Sigmoid colon (tissue), 7 donors: ENCODE measurements around the gene ADH4. TPM values are rescaled to one million over a fixed set of nuclear protein-coding genes. Genes with fewer than 3 reads are reported as not detected.
"Not testable (repeated sequence)": the region's sequence is repeated elsewhere in the genome, so short reads cannot be mapped to it uniquely, and the experiment has no call there.

Experiments
- DNase-seq: peaks from one replicate; pipeline ENCODE4 v3.0.0-alpha.2; 2019
- H3K27ac ChIP-seq, 4 donors: fragments of 200-600 bp; sonication (generic); one replicate each; pipeline ENCODE4 v1.5.1; 2016 to 2019; ENCODE audit warnings: mild to moderate bottlenecking in 1 of 4
- H3K27me3 ChIP-seq, 3 donors: fragments of 200-600 bp; sonication (generic); one replicate each; pipeline ENCODE4 v1.5.1; 2019; ENCODE audit warnings: mild to moderate bottlenecking in 1 of 3
- H3K36me3 ChIP-seq, 4 donors: fragments of 200-600 bp; sonication (generic); one replicate each; pipeline ENCODE4 v1.5.1; 2016 to 2019
- H3K4me1 ChIP-seq, 4 donors: fragments of 200-600 bp; sonication (generic); one replicate each; pipeline ENCODE4 v1.5.1; 2017 to 2019
- H3K4me3 ChIP-seq, 4 donors: fragments of 200-600 bp; sonication (generic); one replicate each; pipeline ENCODE4 v1.5.1; 2017 to 2019; ENCODE audit warnings: mild to moderate bottlenecking in 2 of 4, moderate library complexity in 1 of 4
- H3K9me3 ChIP-seq, 4 donors: fragments of 200-600 bp in 3 of 4; sonication (generic) in 3 of 4; one replicate each; pipeline versions ENCODE4 v1.5.1 to v1.6.1; 2013 to 2019
- CTCF ChIP-seq, 4 experiments: fragments of 450-650 bp in 3 of 4; fragments of 200-600 bp in 1 of 4; IDR thresholded peaks; one replicate each; pipeline ENCODE4 v1.5.1; 2016 to 2019; ENCODE audit warnings: antibody characterized with exemption in 4 of 4, mild to moderate bottlenecking in 3 of 4, moderate library complexity in 2 of 4
- EP300 ChIP-seq, 4 donors: sonication (generic); formaldehyde crosslinking; IDR thresholded peaks; one replicate each; pipeline ENCODE4 v1.6.1; 2017; ENCODE audit warnings: antibody characterized with exemption in 4 of 4
- POLR2A ChIP-seq, 2 donors: fragments of 450-650 bp; IDR thresholded peaks; one replicate each; pipeline ENCODE4 v1.6.1; 2016; ENCODE audit warnings: antibody characterized with exemption in 2 of 2, mild to moderate bottlenecking in 2 of 2, moderate library complexity in 2 of 2
- POLR2AphosphoS5 ChIP-seq, 4 donors: sonication (generic); formaldehyde crosslinking; IDR thresholded peaks; one replicate each; pipeline ENCODE4 v1.6.1; 2017; ENCODE audit warnings: antibody characterized with exemption in 4 of 4
- WGBS, 2 donors: extraction: QIAGEN DNeasy Blood & Tissue Kit; methylation state at CpG; one replicate each; pipeline ENCODE4 v1.1.7; 2013; 5-methylcytosine and 5-hydroxymethylcytosine counted together
- intact Hi-C: fragments of 100-400 bp; cut with DNase I; formaldehyde crosslinking; loops from one replicate; pipeline ENCODE4 v1.15.1; 2023
- polyA plus RNA-seq, 3 donors: library from polyadenylated mRNA; stranded (reverse); fragments of 200-250 nt; gene quantifications; one replicate each; pipeline ENCODE4 v1.2.3, GENCODE V29; 2013
- total RNA-seq, 4 donors: library from RNA; depleted of rRNA; stranded (reverse); fragments of >200 nt; gene quantifications; one replicate each; pipeline ENCODE4 v1.1.0, GENCODE V29; 2016
- donor health status: healthy with polysubstance abuse.
- donor health status: Bipolar disorder and iron deficiency.
- donor health status: healthy.

Gene ADH4
- total and polyA plus RNA-seq, 7 donors: 0.71 to 1.4 (median 1.1) TPM; not detected in 3

DNA sequence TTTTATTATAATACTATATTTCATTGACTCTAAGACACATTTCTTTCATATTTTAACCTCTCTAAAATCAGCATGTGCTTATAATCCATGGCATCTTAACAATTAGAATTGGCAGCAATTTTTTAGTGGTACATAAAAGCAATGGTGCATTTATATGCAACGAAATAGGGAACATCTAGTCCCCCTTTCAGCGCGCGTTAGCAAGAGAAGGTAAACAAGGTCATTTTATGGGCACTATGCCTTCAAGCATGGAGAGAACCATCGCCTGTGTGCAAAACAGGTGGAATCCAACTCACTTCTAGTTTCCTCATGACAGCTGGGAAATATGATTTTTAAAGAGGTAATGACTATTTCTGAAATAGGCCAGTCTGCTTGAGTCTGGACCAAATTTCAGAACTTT is 61.9 kb downstream of the ADH4 start:
- H3K4me3 ChIP-seq: no peak overlapping the region
- peaks cover 12 to 82% (median 38%) of the 10 kb centered on the region in 4 donors for H3K36me3 ChIP-seq
- intact Hi-C loops: no loop called here
- H3K9me3 ChIP-seq: no peaks in the 10 kb centered on the region
- no peak for DNase-seq
- no peaks in the 10 kb centered on the region for H3K27me3 ChIP-seq
- H3K27ac ChIP-seq: no peak overlapping the region
- TF ChIP-seq EP300 (IDR thresholded peaks at IDR 0.05) (no peak), POLR2A (IDR thresholded peaks at IDR 0.05) (no peak), POLR2AphosphoS5 (IDR thresholded peaks at IDR 0.05) (no peak), CTCF (IDR thresholded peaks at IDR 0.05) (no peak)
- H3K4me1 ChIP-seq: peaks cover 0 to 43% (median 29%) of the 10 kb centered on the region in 4 donors
- 24 to 70% methylated on average over 5 of the region's 5 CpGs for WGBS, 2 donors

DNA sequence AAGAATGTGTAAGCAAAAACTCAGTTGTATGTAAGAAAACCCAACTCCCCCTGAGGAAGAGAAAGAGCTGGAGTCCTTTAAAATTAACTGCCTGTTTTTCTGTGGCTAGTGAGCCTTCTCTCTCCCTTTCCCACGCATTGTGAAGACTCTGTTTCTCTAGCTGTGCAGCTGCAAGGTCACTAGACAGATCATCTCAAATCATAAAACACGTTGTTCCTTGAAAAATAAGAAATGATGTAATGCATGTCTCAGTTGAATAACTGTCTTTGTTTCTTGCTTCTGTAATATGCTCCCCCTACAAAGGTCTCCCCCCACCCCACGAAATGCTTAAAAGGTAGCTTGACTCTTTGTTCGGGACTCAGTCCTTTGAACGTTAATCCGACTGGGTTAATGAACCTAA is 63.2 kb downstream of the ADH4 start:
- H3K9me3 ChIP-seq, DNase-seq, H3K27ac ChIP-seq, H3K27me3 ChIP-seq, H3K4me3 ChIP-seq, intact Hi-C loops: not testable (repeated sequence)
- 23 to 66% methylated on average over 6 of the region's 6 CpGs for WGBS, 2 donors
- peaks cover 22 to 95% (median 47%) of the 10 kb centered on the region in 4 donors for H3K36me3 ChIP-seq
- peaks cover 0 to 31% (median 17%) of the 10 kb centered on the region in 4 donors for H3K4me1 ChIP-seq

- Histone ChIP-seq H3K27ac (no peak overlapping the region), H3K36me3 (peaks cover 30 to 99% (median 53%) of the 10 kb centered on the region in 4 donors), H3K4me3 (no peak overlapping the region), H3K27me3 (no peaks in the 10 kb centered on the region), H3K4me1 (peaks cover 0 to 24% (median 11%) of the 10 kb centered on the region in 4 donors), H3K9me3 (no peaks in the 10 kb centered on the region)
- no peak for DNase-seq
- intact Hi-C loops: no loop called here
- WGBS, 2 donors: 15 to 63% methylated on average over 5 of the region's 5 CpGs
- no peak for TF ChIP-seq POLR2AphosphoS5 (IDR thresholded peaks at IDR 0.05)
- TF ChIP-seq POLR2A (IDR thresholded peaks at IDR 0.05): no peak
- no peak for TF ChIP-seq EP300 (IDR thresholded peaks at IDR 0.05)
- no peak for TF ChIP-seq CTCF (IDR thresholded peaks at IDR 0.05)
Observed at GRCh38 chr4:99079625-99080295, 64.3 kb downstream of the ADH4 start.

GRCh38 chr4:99078931-99079624 is 65.0 kb downstream of the ADH4 start:
- Histone ChIP-seq H3K9me3 (no peaks in the 10 kb centered on the region), H3K36me3 (peaks cover 33 to 99% (median 52%) of the 10 kb centered on the region in 4 donors), H3K27me3 (no peaks in the 10 kb centered on the region), H3K4me1 (peaks cover 0 to 24% (median 8%) of the 10 kb centered on the region in 4 donors), H3K4me3 (no peak overlapping the region), H3K27ac (no peak overlapping the region)
- intact Hi-C loops: no loop called here
- no peak for TF ChIP-seq EP300 (IDR thresholded peaks at IDR 0.05)
- TF ChIP-seq CTCF (IDR thresholded peaks at IDR 0.05): no peak
- TF ChIP-seq POLR2A (IDR thresholded peaks at IDR 0.05): no peak
- TF ChIP-seq POLR2AphosphoS5 (IDR thresholded peaks at IDR 0.05): no peak
- DNase-seq: no peak
- WGBS, 2 donors: 22 to 73% methylated on average over 5 of the region's 5 CpGs

DNA sequence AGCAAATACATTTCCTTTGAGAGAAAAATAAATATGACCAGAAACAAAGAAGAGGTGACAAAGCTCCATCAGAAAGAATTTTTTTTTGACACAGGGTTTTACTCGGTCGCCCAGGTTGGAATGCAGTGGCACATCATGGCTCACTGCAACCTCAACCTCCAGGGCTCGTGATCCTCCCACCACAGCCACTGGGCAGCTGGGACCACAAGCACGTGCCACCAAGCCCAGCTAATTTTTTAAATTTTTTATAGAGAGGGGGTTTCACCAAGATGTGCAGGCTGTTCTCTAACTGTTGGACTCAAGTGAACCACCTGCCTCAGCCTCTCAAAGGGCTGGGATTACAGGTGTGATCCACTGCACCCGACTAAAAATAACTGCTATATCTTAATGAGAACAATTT is 65.8 kb downstream of the ADH4 start:
- 73 to 95% methylated on average over 5 of the region's 5 CpGs for WGBS, 2 donors
- H3K27ac ChIP-seq: no peak overlapping the region
- intact Hi-C loops: no loop called here
- H3K36me3 ChIP-seq: peaks cover 33 to 99% (median 54%) of the 10 kb centered on the region in 4 donors
- DNase-seq: no peak
- no peak for TF ChIP-seq POLR2AphosphoS5 (IDR thresholded peaks at IDR 0.05)
- no peak for TF ChIP-seq EP300 (IDR thresholded peaks at IDR 0.05)
- no peak for TF ChIP-seq CTCF (IDR thresholded peaks at IDR 0.05)
- H3K9me3 ChIP-seq: no peaks in the 10 kb centered on the region
- H3K4me1 ChIP-seq: peaks cover 0 to 24% (median 8%) of the 10 kb centered on the region in 4 donors
- no peak overlapping the region for H3K4me3 ChIP-seq
- H3K27me3 ChIP-seq: no peaks in the 10 kb centered on the region
